DOHH2 (cell line): ENCODE results near the gene CEACAM3.
"Not testable (repeated sequence)": the region's sequence is repeated elsewhere in the genome, so short reads cannot be mapped to it uniquely, and the experiment has no call there.

Experiments used
- CTCF ChIP-seq: fragments of 200-600 bp; sonication (generic); IDR thresholded peaks from one replicate; pipeline ENCODE4 v1.5.1; 2014; ENCODE audit warnings: antibody characterized with exemption, mild to moderate bottlenecking, low read depth, low read length; ENCODE audit not compliant: poor library complexity, severe bottlenecking
- EZH2phosphoT487 ChIP-seq: fragments of 200-600 bp; sonication (generic); IDR thresholded peaks from 2 replicates; pipeline ENCODE4 v1.6.1; 2017; ENCODE audit warnings: borderline replicate concordance, mild to moderate bottlenecking, antibody characterized with exemption, low read length, moderate library complexity, mixed read lengths

GRCh38 chr19:41768105-41768504 is 28.3 kb upstream of the CEACAM3 start:
- TF ChIP-seq CTCF, EZH2phosphoT487: not testable (repeated sequence)
